NCI-H1105 (cell line): ENCODE results near the gene PDXP.

Experiments used
- DNase-seq: peaks from one replicate; lab custom pipeline; 2025; lab: John Stamatoyannopoulos, UW

PDXP gene

DNA sequence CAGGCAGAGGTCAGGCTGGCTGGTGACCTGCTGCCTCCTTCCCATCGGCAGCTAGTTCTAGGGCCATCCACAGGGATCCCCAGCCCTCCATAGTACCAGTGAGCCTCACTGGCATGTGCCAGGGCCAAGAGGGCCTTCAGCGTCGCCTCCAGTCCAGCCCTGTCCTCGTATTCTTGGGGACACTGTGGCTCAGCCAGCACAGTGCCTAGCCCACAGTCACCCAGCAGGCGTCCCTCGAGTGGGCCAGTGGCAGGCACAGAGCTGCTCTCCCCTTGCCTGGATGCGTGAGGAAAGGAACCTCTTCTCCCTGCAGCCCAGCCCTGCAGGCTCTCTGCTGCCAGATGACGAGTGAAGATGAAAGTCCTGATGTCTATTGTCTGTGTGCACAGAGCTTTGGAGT is 29.7 kb upstream of the PDXP start:
- DNase-seq = no peak

DNA sequence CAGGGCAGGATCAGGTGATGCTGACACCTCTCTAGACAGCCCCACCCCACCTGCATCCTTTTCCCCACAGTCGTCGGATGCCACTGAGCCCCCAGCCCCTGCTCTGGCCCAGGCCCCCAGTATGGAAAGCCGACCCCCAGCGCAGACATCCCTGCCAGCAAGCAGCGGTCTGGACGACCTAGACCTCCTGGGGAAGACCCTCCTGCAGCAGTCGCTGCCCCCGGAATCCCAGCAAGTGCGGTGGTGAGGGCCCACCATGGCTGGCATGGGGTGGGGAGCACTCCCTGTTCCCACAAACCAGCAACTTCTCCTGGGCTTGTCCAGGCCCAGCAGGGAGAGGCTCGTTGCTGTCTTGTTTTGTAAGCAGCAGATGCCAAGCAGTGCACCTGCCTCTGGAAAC is 28.6 kb upstream of the PDXP start:
- DNase-seq = no peak

DNA sequence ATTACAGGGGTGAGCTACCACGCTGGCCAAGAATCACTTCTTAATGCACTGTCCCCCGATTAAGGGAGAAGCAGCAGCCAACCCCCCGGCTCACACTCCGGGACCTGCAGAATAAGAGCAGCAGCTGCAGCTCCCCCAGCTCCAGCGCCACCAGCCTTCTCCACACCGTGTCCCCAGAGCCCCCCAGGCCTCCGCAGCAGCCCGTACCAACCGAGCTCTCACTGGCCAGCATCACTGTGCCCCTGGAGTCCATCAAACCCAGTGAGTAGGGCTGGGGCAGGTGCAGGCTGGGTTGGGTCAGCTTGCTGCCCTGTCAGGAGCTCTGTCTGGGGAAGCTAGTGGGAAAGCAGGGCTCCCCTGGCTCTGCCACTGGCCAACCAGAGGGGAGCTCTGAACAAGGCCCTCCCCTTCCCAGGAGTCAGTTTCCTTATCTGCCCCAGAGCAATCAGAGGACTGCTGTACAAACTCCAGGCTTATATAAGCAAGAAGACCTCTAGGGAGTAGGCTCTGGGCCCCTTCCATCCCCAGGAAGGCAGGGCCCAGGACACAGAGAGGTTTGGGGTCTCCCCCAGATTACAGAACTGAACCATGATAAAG is 27.6 kb upstream of the PDXP start:
- no peak for DNase-seq

DNA sequence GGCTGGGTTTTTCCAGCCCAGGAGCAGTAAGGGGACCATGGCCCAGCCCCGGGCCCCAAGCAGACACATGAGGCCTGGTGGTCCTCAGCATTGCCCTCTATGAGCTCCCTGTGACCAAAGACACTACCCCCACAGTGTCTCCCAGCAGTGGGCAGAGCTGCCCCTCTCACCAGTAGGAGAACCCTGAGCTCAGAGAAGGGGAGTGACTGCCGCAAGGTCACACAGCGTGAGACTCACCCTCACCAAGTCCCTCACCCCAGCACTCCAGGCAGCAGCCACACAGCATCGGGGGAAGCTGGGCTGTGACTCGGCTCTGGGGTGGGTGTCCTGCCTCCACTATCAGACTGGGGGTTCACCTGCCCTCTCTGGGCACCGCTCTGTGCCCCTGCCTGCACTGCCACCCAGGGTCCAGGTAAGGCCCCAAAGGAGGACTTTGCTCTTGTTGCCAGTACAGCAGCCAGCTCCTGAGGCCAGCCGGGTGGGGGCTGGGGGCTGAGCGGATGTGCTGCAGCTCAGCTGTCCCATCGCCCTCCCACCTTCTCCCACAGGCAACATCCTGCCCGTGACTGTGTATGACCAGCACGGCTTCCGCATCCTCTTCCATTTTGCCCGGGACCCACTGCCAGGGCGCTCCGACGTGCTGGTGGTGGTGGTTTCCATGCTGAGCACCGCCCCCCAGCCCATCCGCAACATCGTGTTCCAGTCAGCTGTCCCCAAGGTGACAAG is 26.9 kb upstream of the PDXP start:
- DNase-seq = no peak

DNA sequence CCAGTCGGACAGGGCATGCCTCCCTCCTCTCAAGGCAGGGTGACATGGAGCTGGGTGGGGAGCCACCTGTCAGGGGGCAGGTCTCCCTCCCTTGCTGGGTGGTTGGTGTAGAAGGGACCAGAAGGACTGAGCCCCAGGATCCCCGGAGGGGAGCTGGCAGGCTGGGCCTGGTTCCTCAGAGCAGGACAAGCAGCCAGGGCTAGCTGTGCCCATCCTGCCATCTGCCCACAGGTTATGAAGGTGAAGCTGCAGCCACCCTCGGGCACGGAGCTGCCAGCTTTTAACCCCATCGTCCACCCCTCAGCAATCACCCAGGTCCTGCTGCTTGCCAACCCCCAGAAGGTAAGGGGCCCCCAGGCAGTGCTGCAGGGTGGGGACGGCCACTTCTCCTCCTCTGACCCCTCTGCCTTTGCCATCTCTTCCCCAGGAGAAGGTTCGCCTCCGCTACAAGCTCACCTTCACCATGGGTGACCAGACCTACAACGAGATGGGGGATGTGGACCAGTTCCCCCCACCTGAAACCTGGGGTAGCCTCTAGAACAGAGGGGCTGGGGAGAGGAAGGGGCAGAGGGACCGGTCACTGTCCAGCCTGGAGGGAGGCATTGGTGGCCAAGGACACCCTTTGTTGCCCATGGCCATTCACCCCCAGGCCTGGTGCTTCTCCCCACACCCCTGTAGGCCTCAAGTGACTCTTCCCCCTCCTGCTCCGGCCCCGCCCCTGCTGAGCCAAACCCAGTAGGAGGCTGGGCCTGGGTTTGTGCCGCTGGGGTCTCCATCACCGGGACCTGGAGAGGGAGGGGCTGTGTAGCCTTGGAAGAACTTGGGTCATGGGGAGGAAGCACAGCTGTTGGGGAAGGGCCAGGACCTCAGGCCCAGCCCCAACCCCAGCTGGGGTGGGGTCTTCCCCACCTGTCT is 26.1 kb upstream of the PDXP start:
- no peak for DNase-seq

DNA sequence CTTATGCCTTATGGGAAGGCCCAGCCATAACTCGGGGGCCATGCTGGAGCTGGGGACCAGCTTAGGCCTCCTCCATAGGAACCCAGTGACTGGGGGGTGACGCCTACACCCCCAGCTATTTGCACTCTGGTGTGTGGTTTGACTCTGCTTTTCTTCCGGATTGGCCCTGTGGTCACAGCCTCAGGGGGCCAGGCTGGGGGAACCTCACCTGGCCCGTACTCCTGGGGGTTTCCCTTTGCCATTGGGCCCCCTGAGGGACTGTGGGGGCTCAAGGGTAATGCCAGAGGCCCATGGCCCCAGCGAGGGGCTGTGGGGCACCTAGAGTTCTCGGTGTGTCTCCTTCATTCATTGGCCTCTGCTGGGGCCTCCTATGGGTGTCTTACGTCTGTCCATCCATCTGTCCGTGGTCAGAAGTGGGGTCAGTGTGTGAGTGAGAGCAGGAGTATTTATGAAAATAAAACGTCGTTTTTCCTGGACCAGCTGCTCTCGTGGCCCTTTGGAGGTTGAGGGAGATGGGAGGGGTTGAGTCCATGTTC is 25.4 kb upstream of the PDXP start:
- no peak for DNase-seq

DNA sequence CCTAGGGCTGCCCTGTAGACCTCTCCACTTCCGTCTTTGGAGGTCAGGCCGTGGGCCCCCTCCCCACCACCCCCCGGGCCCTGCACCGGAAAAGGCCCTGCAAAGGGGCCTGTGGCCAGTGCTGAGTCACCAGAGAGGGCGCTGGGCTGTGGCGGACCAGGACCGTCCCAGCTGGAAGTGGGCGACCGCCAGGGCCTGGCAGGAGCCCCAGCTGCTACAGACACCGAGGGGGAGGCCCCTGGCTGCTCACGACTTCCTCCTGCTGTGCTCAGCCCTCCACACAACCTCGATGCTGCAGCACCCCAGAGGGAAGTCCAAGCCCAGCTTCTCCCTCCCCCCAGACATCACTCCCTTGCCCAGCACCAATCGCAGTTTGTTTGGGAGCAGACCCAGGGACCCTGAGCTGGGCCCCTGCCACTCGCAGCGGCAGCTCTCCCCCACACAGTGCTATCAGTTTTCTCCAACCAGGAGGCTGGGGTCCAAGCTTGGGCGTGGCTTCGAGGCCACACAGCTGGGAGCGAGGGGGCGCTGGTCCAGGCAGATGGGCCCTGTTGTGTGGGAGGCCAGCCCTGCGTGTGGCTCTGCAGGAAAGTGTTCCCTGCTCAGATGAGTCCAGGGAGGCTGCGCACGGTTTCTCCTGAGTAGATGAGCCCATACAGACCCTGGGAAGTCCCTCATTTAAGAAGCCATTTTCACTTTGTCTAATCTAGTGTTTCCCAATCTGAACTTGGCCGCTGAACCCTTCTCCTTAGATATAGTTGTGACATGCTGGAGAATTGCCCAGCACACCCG is 24.7 kb upstream of the PDXP start:
- DNase-seq = no peak

DNA sequence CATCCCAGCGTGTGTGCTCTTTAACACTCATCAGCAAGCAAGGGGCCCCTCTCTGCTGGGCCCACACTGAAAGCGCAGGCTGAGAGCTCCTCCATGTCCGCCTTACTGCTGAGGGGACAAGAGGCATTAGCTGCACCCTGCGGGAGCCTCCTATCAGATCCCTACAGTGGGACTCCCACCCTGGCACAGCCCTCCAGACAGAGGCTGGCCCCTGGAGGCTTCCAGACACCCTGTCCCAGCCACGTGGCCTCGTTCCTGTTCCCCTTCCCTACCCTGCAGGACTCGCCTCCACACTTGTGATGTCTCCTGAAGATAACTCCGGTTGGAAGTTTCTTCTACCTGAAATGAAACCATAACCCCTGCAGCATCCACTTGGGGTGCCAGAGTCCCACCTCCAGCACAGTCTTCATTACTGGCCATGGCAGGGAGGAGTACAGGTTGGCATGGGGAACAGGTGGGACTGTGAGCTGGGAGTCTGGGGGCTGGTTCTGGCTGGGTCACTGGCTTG is 24.1 kb upstream of the PDXP start:
- DNase-seq = no peak

DNA sequence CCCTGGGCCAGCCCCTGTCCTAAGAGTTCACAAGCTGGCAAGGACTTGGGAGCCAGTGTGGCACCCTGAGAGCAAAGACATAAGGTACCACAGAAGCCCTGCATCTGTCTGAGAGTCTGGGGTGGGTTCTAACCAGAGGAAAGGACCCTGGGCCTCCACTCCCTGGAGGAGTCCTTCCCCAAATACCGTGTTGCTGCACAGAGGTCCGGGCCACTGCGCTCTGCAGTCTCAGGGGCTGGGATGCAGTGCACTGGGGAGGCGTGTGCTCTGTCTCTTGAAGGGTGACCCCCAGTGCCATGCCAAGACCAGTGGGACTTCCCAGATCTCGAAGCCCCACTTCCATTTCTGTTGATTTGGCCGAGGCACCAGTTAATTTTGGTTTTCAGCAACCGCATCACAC is 23.4 kb upstream of the PDXP start:
- no peak for DNase-seq

DNA sequence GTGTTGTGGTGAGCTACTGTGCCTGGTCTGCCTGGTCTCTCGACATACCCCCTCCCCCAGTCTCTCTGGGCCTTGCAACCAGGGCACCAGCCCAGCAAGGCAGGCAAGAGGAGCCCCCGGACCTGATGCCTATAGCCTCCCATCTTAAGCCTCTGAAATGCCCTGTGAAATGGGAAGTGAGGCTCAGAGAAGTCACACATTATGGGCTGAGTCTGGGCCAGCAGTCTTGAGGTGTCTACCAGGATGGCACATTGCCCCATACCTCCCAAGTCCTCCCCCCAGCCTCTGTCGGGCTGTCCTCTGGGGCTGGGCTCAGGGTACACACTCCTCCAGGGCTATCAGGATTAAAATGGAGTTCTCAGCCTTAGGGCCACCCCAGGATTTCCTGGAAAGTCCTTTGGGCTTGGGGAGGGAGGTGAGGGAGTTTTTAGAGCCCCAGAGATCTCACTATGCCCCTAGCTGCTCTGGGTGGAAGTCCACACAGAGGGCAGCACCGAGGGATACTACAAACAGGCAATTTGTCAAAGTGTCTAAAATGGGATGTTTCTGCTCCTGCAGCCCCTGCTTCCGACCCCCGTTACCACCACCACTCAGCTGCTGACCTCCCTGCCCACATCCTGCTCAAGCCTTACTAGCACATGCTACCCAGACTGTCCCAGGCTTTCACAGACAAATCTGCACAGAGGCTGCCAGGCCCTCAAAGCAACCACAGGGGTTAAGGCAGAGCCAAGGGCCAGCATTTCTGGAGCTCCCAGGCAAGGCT is 22.2 kb upstream of the PDXP start:
- DNase-seq = no peak

DNA sequence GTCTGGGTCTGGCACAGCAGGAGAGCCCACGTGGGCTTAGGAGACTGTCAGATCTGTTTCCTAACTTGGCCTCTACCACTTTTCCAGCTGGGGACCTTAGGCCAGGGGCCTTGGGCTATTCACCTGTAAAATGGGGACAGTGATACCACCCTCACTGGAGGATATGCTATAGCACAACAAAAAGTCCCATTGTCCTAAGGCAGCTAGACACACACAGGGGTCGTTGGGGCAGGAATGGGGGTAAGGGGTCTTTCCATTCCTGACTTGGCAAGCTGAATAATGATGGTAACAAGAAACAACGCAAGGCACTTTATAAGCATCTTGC is 21.6 kb upstream of the PDXP start:
- no peak for DNase-seq

DNA sequence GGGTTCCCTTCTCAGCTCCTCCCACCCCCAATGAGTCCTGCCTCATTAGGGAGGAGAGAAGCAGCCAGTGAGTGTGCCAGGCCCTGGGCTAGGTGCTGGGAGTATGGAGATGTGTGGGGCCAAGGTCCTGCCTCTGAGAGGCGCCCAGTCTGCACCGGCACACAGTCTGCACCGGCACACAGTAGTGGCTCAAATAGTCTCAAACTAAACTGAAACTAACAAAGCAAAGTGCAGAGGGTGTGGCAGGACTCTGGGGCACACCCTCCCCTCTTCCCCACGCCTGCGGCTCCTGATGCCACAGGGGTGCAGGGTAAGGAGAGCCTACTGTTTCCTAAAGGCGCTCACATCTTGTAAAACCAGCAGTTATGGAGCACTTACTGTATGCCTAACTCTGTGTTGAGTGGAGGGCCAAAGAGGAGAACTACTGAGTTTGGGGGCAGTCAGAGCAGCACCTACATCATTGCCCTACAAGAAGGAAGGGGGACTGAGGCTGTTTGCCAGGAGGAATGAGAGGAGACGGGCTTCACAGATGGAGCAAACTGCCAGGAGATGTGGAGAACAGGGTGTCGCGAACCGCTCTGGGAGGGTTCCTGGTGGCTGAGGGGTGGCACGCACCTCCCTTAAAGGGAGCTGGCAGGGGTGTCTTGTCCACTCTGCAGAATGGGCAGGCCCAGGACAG is 20.0 kb upstream of the PDXP start:
- DNase-seq = no peak

DNA sequence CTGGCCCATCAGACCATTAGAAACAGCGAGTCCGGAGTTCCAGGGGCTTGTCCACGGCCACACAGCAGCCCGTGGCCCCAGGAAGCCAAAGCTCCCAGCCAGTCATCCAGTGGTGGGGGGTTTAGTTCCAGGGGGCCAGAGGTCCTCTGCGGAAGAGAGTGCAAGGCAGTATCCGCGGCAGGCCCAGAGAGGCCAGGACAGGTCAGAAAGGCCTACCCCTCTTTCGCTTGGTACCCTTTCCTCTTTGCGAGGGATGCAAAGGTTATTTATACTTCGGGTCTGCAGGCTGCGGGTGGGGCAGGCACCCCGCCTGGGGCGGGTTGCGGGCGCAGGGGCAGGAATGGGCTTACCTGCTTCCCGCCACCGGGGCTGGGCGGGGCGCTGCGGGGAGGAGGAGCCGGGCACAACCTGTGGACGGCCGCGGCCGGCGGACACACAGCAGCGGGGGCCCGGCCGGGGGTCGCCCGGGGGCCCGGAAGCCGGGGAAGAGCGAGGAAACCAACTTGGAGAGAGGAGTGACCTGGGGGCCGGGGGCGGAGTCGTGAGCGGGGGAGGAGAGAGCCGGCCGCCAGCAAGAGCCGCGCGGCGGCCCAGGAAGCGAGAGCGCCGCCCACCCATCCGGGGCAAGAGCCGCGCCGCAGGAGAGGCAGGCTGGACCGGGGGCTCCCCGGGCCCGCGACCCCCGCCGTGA is 19.3 kb upstream of the PDXP start, which contains the start of gene SH3BP1:
Gene SH3BP1 (plus strand): TSS at position 600 of the 691 bp plus-strand sequence. CDS start 119 bp downstream, outside the sequence.
- DNase-seq = no peak

DNA sequence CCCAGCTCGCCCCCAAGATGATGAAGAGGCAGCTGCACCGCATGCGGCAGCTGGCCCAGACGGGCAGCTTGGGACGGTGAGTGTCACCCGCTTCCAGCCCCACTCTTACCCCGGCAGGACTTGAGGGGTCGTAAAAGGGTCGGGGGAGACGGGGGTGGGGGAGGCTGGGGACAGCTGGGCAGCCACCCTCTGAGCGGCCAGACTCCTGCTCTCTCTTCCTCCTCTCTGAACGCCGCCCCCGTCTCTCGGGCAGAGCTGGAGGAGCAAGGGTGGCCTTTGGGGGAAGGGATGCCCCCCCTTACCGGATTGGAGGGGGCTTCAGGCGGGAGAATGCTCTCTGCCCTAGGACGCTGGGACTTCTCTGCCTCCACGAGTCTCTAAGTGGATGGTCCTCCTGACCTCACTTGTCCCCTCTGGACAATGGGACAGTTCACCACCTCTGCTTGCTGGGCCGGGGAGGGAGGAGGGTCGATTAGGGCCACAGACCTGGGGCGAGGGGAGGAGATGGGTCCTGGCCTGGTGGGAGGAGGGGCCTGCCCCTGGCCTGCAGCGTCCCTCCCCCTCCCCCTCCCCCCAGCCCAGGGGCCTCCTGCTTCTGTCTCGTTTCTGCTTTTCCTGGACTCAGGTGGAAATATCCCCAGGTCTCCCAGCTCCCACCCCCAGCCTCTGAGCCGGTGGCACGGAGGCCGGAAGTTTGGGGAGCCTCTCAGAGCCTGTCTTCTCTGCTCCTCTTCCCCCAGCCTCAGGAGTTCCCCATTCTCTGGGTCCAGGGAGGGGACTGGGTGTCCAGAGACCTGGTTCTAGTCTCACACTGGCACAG is 18.5 kb upstream of the PDXP start:
- DNase-seq = no peak

DNA sequence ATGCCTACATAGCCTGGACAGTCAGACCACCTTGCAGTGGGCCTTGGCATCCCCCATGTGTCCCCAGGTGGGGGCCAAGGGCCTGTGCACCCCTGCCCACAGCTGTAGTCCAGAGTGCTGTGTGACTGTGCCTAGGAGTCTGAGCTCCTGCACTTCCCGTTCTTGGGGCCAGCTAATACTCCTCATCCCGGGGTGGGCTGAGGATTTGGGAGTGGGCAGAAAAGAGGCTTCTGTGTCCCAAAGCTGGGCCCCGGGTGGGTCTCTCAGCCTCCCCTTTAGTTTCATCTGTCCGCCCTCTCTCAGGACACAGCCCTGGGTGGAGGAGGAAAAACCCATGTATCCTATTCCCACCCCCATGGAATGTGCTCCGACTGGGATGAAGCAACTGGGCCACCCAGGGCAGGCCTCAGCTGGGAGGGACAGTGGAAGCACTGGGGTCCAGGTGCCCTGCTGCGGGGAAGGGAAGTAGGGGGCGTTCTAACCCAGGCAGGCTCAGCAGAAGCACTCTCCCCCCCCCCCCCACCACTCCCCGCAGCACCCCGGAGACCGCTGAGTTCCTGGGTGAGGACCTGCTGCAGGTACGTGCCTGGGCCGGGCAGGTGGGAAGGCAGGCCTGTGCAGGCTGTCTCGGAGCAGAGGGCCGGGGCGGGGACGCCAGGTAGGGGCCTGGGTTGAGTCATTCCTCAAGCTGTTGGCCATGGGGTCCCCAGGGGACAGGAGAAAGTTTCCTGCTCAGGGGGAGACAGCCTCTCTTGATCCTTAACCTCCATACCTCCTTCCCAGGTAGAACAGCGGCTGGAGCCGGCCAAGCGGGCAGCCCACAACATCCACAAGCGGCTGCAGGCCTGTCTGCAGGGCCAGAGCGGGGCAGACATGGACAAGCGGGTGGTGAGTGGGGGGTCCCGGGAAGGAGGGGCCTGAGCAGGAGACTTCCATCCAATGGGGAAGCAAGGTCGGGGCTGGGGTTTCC is 17.6 kb upstream of the PDXP start:
- DNase-seq = no peak

DNA sequence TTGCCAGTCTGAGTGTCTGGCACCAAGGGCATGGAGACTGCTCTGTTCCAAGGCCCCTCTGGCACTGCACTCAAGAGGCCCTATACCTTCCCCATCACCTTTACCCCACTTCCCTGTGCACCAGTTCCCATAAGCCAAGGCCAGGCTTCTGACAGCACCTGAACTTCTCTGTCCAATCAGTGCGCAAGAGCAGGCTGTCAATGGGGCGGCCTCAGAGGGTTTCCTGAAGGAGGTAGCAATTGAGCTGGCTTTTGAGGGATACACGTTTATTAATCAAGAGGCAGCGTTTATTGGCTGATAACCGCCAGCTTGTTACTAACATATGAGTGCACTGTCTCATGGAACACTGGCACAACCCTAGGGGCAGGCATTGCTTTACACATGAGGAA is 17.0 kb upstream of the PDXP start:
- no peak for DNase-seq

DNA sequence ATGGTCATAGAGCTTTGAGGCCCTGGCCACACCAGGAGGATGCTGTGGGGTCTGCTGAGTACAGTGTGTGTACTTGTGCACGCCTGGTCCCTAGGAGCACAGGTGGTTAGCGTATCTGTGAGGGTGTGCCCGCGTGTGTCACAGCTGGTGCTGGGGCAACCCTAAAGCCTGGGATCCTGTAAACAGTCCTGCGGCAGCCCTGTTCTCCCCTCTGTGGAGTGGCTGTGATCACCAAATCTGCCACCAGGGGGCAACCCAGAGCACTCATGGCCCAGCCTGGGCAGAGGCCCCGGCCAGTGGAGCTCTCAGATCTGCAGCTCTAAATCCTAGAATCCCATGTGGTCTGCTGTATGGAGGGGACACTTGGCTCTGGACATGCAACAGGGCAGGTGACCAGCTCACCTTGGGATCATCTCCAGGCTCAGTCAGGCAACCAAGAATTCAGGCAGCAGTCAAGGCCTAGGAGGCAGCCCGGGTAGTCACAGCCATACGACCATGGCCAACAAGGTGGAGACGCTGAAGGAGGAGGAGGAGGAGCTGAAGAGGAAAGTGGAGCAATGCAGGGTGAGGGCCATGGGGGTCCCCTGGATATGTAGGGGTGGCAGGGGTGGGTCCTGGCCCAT is 15.2 kb upstream of the PDXP start:
- DNase-seq = no peak
